GM12875 (cell line): ENCODE data around the gene FGGY.

Experiments used
- H3K4me3 ChIP-seq: one replicate; pipeline ENCODE4 v1.5.1; 2011; ENCODE audit warnings: low read depth, low read length, control low read depth
- CTCF ChIP-seq: IDR thresholded peaks from 2 replicates; pipeline ENCODE4 v1.5.1; 2011; ENCODE audit warnings: low read depth, mild to moderate bottlenecking, control low read depth, inconsistent platforms, low read length, moderate library complexity, borderline replicate concordance; ENCODE audit not compliant: insufficient read depth

Gene FGGY

GRCh38 chr1:59693406-59693805, 396.5 kb downstream of the FGGY start:
- no peak overlapping the region for H3K4me3 ChIP-seq
- TF ChIP-seq CTCF, result no peak

- TF ChIP-seq CTCF, result no peak
- no peak overlapping the region for H3K4me3 ChIP-seq
These were observed 398.4 kb downstream of the FGGY start for GRCh38 chr1:59695252-59695651.

GRCh38 chr1:59696421-59697115, 399.7 kb downstream of the FGGY start:
- no peak overlapping the region for H3K4me3 ChIP-seq
- no peak for TF ChIP-seq CTCF

GRCh38 chr1:59697150-59697800, 400.4 kb downstream of the FGGY start:
- TF ChIP-seq CTCF, result no peak

GRCh38 chr1:59698386-59698785, 401.5 kb downstream of the FGGY start:
- H3K4me3 ChIP-seq, result no peak overlapping the region
- no peak for TF ChIP-seq CTCF

More at GRCh38 chr1:59697150-59697800, 400.4 kb downstream of the FGGY start:
- H3K4me3 ChIP-seq, result no peak overlapping the region

GRCh38 chr1:59699227-59699847, 402.4 kb downstream of the FGGY start:
- H3K4me3 ChIP-seq, result no peak overlapping the region
- TF ChIP-seq CTCF, result peak; percentile 68

GRCh38 chr1:59701376-59701775, 404.5 kb downstream of the FGGY start:
- H3K4me3 ChIP-seq, result no peak overlapping the region
- no peak for TF ChIP-seq CTCF
